Lung (tissue), 12 donors: ENCODE measurements around the gene LATS2. TPM values are rescaled to one million over a fixed set of nuclear protein-coding genes. Genes with fewer than 3 reads are reported as not detected.

Experiments used
- ATAC-seq: fragments of 200-7000 bp; cut with Tn5 transposase; one replicate; pipeline ENCODE4 v1.9.1; 2020; ENCODE audit warnings: moderate number of reproducible peaks; ENCODE audit not compliant: insufficient read depth, low FRiP score
- DNase-seq, 3 donors: peaks; one replicate each; pipeline ENCODE4 v3.0.0-alpha.2; 2013 to 2017
- H3K27ac ChIP-seq, 2 donors: one replicate each; pipeline ENCODE4 v1.5.1; 2013; ENCODE audit warnings: mild to moderate bottlenecking in 2 of 2, moderate library complexity in 2 of 2, control low read depth in 1 of 2, inconsistent platforms in 1 of 2, low read depth in 1 of 2, low read length in 1 of 2
- H3K27me3 ChIP-seq, 3 donors: one replicate each; pipeline ENCODE4 v1.5.1; 2013; ENCODE audit warnings: low read length in 2 of 3; ENCODE audit not compliant: control insufficient read depth in 3 of 3, insufficient read depth in 3 of 3
- H3K36me3 ChIP-seq, 4 donors: one replicate each; pipeline ENCODE4 v1.5.1; 2013; ENCODE audit warnings: low read length in 4 of 4, mild to moderate bottlenecking in 1 of 4, moderate library complexity in 1 of 4; ENCODE audit not compliant: control insufficient read depth in 4 of 4, insufficient read depth in 4 of 4
- H3K4me1 ChIP-seq, 5 donors: one replicate each; pipeline ENCODE4 v1.5.1; 2013; ENCODE audit warnings: low read length in 5 of 5, mild to moderate bottlenecking in 2 of 5, moderate library complexity in 1 of 5; ENCODE audit not compliant: control insufficient read depth in 5 of 5, insufficient read depth in 5 of 5
- H3K4me3 ChIP-seq: one replicate; pipeline ENCODE4 v1.5.1; 2013; ENCODE audit warnings: mild to moderate bottlenecking, control low read depth, moderate library complexity
- H3K9ac ChIP-seq, 2 donors: one replicate each; pipeline ENCODE4 v1.5.1; 2013; ENCODE audit warnings: low read length in 2 of 2, control low read depth in 1 of 2; ENCODE audit not compliant: insufficient read depth in 1 of 2
- H3K9me3 ChIP-seq, 4 donors: one replicate each; pipeline ENCODE4 v1.5.1; 2013; ENCODE audit warnings: low read length in 3 of 4, mild to moderate bottlenecking in 1 of 4, moderate library complexity in 1 of 4; ENCODE audit not compliant: control insufficient read depth in 4 of 4, insufficient read depth in 3 of 4
- WGBS, 2 donors: extraction: QIAGEN DNeasy Blood & Tissue Kit; methylation state at CpG; one replicate each; pipeline ENCODE4 v1.1.7; 2013; 5-methylcytosine and 5-hydroxymethylcytosine counted together
- polyA plus RNA-seq, 2 donors: library from polyadenylated mRNA; stranded (reverse); fragments of 200-250 nt; gene quantifications; one replicate each; pipeline ENCODE4 v1.2.1, GENCODE V29; 2013
- total RNA-seq, 2 donors: library from RNA; depleted of rRNA in 1 of 2; stranded (reverse); fragments of >200 nt in 1 of 2; gene quantifications; one replicate each; pipeline ENCODE4 v1.2.1, GENCODE V29; 2014 to 2021
- TF ChIP-seq, protein P1 (sequence below): IDR thresholded peaks from 2 replicates; pipeline ENCODE4 v1.5.1; 2012; ENCODE audit warnings: mild to moderate bottlenecking; ENCODE audit errors: control extremely low read depth, extremely low read depth
- donor health status: control.
- donor health status: control.
- donor health status: Bipolar disorder and iron deficiency.
- donor health status: healthy.
- donor health status: DM: yes; HTN: yes; CAD: no.

LATS2 gene
- total and polyA plus RNA-seq, 4 donors: 7.7 to 37.5 (median 21.3) TPM

GRCh38 chr13:20995245-20995838, 66.0 kb downstream of the LATS2 start:
- TF ChIP-seq, protein P1, sequence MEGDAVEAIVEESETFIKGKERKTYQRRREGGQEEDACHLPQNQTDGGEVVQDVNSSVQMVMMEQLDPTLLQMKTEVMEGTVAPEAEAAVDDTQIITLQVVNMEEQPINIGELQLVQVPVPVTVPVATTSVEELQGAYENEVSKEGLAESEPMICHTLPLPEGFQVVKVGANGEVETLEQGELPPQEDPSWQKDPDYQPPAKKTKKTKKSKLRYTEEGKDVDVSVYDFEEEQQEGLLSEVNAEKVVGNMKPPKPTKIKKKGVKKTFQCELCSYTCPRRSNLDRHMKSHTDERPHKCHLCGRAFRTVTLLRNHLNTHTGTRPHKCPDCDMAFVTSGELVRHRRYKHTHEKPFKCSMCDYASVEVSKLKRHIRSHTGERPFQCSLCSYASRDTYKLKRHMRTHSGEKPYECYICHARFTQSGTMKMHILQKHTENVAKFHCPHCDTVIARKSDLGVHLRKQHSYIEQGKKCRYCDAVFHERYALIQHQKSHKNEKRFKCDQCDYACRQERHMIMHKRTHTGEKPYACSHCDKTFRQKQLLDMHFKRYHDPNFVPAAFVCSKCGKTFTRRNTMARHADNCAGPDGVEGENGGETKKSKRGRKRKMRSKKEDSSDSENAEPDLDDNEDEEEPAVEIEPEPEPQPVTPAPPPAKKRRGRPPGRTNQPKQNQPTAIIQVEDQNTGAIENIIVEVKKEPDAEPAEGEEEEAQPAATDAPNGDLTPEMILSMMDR: no peak
- no peak overlapping the region for H3K27ac ChIP-seq

DNA sequence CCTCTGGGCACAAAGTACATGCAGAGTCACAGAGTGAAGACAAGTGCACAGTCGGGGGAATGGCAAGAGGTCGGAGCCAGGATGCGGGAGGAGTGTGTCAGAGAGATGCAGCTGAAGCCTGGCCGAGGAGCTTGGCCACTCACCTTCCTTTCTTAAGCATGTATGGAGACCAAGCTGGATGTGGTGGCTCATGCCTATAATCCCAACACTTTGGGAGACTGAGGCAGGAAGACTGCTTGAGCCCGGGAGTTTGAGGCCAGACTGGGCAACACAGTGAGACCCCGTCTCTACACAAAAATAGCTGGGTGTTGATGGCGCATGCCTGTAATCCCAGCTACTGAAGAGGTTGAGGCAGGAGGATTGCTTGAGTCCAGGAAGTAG, 67.0 kb downstream of the LATS2 start:
- Histone ChIP-seq H3K36me3 (peaks cover 3 to 31% (median 7%) of the 10 kb centered on the region in 4 donors), H3K9me3 (no peaks in the 10 kb centered on the region)

More at GRCh38 chr13:20995245-20995838, 66.0 kb downstream of the LATS2 start:
- H3K9me3 ChIP-seq: no peaks in the 10 kb centered on the region
- DNase-seq (no peak), ATAC-seq (no peak)
- H3K4me3 ChIP-seq: no peak overlapping the region
- no peaks in the 10 kb centered on the region for H3K27me3 ChIP-seq
- 71 to 75% methylated on average over 4 of the region's 4 CpGs for WGBS, 2 donors
- peaks cover 0 to 10% (median 7%) of the 10 kb centered on the region in 5 donors for H3K4me1 ChIP-seq
- no peak overlapping the region for H3K9ac ChIP-seq
- H3K36me3 ChIP-seq: peaks cover 3 to 26% (median 7%) of the 10 kb centered on the region in 4 donors

GRCh38 chr13:20993661-20994440, 67.5 kb downstream of the LATS2 start:
- TF ChIP-seq, protein P1: no peak
- whole genome bisulfite sequencing, 2 donors: 39 to 72% methylated on average over 13 of the region's 13 CpGs
- Histone ChIP-seq H3K27ac (no peak overlapping the region), H3K36me3 (peaks cover 4 to 34% (median 10%) of the 10 kb centered on the region in 4 donors), H3K9ac (no peak overlapping the region), H3K27me3 (no peaks in the 10 kb centered on the region), H3K9me3 (no peaks in the 10 kb centered on the region), H3K4me3 (no peak overlapping the region), H3K4me1 (peaks cover 0 to 19% (median 8%) of the 10 kb centered on the region in 5 donors)
- ATAC-seq: no peak
- no peak for DNase-seq

More for the DNA sequence above, 67.0 kb downstream of the LATS2 start:
- no peaks in the 10 kb centered on the region for H3K27me3 ChIP-seq
- ATAC-seq (no peak), DNase-seq (no peak)
- 96 to 97% methylated on average over 7 of the region's 7 CpGs for WGBS, 2 donors
- no peak overlapping the region for H3K4me3 ChIP-seq
- H3K4me1 ChIP-seq: peaks cover 0 to 15% (median 8%) of the 10 kb centered on the region in 5 donors
- TF ChIP-seq, protein P1: no peak
- no peak overlapping the region for H3K9ac ChIP-seq
- H3K27ac ChIP-seq: no peak overlapping the region
